HG02885 (cell line): ENCODE measurements around the gene GAS6.
A peak's percentile ranks its signal among the peaks of the same experiment; 100 is the strongest.
"Not testable (repeated sequence)": the region's sequence is repeated elsewhere in the genome, so short reads cannot be mapped to it uniquely, and the experiment has no call there.

ENCODE experiments used
- ATAC-seq: cut with Tn5 transposase; IDR thresholded peaks from one replicate; pipeline ENCODE4 v1.9.1; 2021; ENCODE audit warnings: mild to moderate bottlenecking; ENCODE audit not compliant: unreplicated experiment, poor library complexity

Gene GAS6

DNA sequence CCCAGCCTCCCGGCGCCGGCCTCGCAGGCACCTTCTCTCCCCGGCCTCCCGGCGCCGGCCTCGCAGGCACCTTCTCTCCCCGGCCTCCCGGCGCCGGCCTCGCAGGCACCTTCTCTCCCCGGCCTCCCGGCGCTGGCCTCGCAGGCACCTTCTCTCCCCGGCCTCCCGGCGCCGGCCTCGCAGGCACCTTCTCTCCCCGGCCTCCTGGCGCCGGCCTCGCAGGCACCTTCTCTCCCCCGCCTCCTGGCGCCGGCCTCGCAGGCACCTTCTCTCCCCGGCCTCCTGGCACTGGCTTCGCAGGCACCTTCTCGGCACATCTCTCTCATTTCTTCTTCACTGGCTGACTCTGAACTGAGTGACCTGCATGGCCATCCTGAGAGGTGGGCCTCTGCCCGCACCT, 37.4 kb downstream of the GAS6 start:
- ATAC-seq: not testable (repeated sequence)

DNA sequence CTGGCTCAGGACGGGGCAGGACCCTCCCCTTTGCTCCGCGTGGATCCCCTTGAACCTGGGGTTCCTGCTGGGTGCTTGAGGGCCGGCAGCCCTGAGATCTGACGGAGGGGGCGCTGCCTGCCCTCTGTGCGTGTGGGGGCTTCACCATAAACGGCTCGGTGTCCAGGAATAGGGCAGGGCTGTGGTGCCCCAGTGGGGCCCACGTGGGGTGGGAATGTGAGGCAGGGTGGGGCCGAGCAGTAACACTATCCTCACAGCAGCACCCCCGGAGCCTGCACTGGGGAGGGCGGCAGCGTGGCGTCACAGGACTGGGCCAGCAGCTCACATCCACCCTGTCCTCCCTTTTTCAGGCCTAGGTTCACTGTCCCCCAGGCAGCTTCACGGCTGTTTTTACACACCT, 38.0 kb downstream of the GAS6 start:
- no peak for ATAC-seq

DNA sequence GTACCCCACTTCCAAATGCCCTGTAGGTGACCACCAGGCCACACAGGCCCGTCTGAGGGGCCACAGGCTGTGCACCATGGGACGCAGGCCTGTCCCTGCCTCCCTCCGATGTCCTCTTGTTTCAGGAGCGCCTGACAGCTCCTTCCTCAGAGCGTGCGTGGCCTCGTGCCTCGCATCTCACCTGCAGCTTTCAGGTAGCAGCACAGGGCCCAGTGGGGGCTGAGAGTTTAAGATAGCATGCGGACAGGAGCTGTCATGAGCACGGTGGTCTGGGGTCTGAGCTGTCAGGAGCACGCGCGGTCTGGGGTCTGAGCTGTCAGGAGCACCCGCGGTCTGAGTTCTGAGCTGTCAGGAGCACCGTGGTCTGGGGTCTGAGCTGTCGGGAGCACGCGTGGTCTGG, 40.1 kb downstream of the GAS6 start:
- no peak for ATAC-seq

DNA sequence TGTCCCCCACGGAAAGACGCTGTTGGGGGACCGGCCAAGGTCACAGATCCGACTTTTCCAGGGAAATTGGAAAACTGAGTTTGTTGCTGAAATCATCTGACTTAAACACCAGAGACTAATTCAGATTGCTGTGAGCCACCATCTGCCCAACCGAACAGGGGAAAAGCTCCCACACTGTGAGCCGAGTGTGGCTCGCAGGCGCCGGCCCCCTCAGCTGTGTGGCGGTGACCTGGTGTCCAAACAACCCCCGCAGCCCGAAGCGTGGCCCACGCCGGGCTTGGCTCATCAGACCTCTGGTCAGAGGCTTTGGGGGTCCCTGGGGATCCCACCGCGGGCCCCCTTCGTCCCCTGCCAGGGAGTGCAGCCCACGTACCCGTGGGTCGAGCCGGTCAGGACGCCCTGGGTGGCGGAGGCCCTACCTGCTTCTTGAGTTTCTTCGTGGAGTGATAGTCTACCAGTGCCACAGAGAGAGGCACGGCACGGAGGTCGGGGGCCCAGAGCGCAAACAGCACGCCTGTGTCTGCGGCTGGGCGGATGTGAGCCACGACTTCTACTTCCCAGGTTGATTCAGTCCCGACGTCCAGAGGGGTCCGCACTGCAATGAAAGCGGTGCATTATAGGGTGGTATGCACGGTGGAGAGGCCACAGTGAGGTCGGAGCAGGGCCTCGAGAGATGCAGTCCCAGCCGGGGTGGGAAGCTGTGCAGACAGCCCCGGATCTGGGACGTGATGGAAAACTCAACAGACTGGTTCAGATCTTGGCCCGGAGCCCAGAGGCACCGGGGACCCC, 40.7 kb downstream of the GAS6 start:
- ATAC-seq: no peak

DNA sequence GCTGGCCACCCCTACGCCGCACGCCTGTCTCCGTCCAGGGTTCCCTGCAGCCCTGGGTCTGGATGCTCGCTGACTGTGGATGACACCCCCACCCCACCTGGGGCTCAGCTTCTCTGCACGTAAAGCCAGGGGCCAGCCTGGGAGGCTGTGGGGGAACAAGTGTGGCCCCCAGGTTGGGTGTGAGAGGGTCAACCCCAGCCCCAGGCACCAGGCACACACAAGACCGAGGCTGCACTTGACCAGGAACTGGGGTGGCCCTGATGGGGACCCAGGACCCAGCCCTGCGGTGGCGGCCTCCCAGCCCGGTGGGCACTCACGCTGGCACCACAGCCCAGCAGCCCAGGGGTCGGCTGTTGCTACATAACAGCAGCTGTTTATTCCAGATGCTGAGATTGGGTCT, 41.6 kb downstream of the GAS6 start:
- ATAC-seq: no peak

DNA sequence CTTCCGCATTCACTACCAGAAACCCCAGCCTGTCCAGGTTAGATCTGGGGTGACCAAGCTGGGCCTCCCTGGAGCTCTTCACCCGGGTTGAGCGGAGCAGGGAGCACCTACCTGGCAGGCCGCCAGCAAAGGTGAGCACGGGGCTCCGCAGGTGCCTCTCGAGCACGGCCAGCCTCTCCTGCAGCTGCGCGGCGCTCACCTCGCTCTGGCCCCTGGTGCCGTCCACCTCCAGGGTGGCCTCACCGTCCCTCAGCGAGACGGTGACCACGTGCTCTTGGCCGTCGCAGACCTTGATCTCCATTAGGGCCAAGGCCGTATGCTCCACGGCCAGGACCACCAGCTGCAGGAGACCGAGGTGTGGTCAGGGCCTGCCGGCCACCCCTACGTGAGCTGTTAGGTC, 42.0 kb downstream of the GAS6 start:
- no peak for ATAC-seq

DNA sequence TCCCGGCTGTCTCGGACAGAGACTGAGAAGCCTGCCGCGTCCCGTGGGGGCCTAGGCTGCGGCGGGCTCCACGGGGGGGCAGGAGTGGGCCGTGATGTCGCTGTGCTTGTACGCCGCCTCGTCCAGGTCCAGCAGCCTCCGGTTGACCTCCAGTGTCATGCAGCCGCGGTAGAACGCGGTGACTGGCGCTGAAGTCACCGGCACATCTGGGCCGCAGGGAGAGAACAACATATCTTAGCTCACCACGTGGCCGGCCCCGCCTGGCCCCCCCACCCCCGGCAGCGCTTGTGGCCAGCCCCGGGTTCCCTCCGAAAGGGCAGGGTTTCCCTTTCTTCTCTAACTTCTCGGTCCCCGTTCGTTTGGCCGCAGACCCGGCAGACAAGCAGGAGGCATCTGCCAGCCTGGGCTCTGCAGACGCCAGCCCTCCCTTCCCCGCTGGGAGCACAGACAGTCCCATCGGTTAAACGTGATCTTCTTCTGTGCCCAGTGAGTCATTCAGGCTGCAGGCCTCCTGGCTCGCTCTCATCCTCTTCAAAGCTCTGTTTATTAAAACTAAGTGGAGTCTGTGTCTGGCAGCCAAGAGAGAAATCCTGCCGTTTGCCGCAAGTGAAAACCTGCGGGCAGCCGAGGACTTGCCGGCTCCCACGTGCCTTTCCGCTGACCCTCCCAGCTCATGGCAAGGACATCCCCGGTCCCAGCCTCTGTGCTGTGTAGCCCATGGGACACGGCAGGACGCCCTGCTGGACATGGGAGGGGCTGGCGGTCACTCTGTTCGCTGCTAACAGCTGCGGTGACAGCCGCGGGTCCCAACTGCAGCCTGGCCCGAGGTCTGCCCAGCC, 42.8 kb downstream of the GAS6 start:
- no peak for ATAC-seq

DNA sequence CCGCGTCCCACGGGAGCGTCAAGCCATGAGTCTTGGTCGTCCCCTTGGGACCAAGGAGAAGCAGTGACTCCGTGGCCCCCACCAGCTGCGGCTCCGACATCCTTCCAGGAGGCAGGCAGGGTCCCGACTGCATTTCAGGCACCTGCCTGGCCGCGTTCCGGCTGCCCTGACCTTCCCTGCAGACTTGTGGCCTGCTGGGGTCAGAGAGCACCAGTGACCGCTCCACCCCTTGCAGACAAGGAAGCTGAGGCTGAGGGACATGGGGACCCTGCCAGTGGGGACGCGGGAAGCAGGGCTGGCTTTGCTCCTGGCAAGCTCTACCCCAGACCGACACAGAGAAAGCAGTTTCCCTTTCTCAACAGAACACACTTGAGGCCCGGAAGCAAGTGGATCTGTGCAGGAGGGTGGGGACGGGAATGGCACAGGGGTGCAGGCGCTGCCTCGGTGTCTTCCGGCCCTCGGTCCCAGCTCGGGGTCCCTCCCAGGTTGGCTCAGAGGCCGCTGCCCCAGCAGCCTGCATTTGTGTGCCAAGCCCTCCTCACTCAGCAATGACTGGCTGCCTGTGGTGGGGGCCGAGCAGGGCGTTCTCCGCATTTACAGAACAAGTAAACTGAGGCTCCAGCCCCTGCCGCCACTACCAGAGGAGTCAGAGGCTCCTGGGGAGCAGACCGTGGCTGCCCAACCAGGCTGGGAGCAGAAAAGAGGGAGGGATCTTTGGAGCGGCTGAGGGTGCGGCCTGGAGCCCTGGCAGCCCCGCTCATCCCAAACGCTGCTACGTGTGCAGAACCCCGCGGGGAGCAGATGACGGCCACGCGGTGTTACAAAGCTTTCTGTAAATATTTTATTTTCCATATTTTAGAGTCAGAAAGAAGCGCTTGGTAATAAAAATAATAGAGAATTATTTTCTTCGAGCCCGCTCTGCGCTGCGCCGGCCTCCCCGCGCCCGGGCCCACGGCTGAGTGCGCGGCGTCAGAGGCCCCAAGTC, 43.9 kb downstream of the GAS6 start:
- ATAC-seq: no peak

DNA sequence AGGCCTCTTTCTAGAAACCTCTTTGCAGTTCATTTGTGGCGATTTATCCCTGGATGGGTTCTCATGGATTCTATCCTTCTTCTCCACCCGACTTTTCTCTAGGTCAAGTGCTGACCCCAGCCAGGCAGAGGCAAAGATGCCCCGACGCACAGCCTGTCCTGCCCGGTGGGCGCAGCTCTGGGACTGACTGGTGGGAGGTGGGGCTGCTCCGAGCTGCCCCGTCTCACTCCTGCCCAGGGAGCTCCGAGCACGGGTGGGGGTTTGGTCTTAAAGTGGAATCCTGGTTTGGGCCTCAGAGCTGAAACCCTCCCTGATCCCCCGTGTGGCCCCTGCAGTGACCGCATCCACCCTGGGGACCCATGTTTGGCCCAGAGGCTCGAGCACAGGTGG, 44.5 kb downstream of the GAS6 start:
- no peak for ATAC-seq

DNA sequence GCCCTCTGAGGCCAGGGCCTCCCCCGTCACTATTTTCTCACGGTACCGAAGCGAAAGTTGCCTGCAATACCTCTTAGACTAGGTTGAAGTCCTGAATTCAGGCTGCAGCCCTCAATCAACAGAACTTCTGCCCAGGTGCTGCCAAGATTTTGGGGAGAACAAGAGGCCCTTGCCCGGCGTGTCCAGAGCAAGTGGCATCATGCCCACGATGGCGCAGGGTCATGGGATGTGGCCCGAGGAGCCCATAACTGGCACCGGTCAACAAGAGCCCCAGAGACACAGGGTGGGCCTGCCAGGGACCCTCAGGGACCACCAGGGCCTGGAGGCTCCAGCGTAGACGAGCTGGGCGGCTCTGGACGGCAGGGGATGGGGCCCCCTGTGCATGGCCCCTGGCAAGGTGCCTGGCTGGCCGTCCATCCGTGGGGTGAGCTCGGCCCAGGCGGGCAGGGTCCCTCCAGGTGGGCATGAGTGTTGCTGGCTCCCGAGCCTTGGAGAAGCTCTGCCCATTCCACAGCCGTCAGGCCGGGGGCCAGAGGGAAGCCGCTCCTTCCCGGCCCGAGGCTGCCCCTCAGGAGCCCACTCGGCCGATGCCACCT, 45.1 kb downstream of the GAS6 start:
- ATAC-seq: no peak

DNA sequence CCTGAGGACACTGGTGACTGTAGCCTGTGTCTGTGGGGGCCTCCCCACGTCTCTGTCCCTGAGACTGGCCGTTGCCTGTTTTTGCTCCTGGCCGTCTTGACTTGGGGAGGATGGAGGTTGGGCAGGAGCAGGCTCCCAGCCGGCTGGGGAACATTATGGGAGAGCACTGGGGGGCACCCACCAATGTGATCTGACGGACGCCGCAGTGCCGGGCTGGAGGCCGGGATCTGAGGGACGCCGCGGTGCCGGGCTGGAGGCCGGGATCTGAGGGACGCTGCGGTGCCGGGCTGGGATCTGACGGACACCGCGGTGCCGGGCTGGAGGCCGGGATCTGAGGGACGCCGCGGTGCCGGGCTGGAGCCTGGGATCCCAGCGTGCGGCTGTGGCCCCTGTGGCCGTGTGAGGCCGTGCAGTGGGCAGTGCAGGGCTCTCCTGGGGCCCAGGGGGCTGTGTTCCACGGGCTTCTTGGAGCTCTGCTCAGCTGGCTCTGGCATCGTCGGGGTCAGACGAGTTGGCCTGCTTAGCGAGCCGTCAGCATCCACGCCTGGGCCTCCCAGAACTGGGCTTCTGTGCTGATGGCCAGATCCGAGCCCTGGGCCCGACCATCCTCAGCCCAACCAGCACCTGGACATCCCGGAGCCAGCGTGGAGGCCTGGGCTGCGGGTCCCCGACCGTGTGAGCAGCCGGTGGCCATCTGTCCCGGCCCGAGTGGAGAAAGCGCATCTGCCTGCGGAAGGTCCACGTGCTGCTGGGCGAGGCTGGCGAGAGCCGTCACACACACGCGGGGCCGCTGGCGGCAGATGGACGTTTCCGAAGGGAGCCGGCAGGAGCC, 45.8 kb downstream of the GAS6 start:
- no peak for ATAC-seq

DNA sequence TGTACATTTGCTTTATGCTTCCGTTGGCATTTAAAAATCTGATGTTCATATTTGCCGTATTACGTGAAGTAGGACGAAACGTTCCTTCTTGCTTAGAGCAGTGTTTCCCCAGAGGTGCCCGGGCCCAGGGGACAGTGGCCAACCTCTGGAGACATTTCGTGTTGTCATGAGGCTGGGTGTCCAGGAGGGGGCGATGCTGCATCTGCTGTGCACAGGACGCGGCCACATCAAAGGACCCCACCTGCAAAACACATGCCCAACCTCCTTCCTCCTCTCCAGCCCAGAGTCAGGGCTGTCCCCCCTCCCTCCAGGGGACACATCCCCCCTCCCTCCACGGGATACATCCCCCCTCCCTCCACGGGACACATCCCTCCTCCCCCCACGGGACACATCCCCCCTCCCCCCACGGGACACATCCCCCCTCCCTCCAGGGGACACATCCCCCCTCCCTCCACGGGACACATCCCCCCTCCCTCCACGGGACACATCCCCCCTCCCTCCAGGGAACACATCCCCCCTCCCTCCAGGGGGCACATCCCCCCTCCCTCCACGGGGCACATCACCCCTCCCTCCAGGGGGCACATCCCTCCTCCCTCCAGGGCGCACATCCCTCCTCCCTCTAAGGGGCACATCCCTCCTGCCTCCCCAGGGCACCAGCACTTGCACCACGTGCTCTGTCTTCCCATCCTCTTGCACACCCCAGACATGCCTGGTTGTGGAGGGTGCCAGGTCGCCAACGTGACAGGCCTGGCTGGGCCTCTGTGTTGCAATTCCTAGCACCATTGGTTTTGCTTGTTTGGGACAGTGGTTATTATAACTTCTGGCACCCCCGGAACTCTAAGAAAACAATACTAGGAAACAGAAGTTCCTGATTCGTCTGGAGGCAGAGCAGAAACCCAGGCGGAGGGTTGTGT, 46.7 kb downstream of the GAS6 start:
- peak; percentile 73 for ATAC-seq

DNA sequence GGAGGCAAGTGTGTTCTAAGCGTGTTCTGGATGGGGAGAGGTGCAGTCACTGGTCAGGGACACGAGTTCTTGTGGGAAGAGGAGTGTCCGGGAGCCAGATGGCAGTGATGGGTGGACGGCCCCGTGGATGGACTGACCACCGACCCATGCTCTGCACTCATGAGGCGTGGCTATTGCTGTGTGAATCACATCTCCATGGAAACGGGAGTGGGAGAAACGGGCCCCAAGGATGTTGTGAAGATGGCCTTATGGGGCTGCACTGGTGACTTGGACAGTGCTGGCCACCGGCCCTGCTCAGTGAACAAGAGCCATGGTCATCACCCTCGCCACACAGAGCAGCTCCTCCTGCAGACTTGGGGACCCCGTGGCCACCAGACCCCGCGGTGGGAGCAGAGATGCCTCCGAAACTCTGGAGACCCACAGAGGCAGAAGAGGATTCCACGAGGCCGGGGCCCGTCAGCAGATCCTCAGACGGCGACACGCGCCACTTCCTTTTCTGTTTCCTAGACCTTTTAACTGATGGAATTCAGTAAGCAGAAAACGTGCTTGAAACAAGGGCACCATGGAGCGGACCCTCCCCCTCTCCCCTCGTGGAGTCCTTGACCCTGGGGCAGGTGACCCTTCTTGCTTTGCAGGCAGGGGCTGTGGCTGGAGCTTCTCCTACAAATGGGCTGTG, 47.5 kb downstream of the GAS6 start:
- ATAC-seq: peak; percentile 12

DNA sequence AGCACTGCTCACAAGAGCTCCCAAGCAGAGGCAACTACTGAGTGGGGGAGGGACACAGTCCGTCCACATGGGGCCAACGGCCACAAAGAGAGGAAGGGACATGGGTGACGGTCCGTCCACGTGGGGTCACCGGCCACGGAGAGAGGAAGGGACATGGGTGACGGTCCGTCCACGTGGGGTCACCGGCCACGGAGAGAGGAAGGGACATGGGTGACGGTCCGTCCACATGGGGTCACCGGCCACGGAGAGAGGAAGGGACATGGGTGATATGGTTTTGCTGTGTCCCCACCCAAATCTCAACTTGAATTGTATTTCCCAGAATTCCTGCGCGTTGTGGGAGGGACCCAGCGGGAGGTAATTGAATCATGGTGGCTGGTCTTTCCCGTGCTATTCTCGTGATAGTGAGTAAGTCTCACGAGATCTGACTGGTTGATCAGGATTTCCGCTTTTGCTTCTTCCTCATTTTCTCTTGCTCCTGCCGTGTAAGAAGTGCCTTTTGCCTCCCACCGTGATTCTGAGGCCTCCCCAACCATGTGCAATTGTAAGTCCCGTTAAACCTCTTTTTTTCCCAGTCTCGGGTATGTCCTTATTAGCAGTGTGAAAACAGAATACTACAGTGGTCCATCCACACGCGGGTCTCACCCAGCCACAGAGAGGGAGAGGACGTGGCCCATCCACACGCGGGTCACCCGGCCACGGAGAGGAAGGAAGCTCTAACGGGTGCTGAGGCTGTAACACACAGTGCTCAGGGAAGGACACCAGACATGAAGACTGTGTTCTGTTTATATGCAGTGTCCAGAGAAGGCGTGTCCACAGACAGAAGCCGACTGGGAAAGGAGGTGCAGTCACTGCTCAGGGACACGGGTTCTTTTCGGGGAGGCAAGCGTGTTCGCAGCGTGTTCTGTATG, 48.5 kb downstream of the GAS6 start:
- no peak for ATAC-seq

DNA sequence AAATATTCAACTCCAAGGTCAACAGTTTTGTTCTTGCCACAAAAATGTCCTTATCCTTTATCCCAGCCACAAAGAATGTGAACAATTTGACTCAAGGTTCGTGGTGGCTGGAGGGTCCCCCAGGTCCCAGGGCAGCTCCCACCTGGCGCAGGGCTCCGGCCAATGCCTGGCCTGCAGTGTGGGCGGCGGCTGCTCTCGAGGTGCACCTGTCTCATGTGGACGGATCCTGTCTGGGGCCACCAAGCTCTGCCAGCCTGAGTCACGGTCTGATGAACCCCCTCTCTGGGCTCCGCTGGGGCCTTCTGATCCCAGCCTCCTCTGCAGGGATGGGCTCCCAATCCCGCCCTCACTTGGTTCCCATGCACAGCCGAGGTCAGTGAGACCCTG, 49.4 kb downstream of the GAS6 start:
- ATAC-seq: no peak

DNA sequence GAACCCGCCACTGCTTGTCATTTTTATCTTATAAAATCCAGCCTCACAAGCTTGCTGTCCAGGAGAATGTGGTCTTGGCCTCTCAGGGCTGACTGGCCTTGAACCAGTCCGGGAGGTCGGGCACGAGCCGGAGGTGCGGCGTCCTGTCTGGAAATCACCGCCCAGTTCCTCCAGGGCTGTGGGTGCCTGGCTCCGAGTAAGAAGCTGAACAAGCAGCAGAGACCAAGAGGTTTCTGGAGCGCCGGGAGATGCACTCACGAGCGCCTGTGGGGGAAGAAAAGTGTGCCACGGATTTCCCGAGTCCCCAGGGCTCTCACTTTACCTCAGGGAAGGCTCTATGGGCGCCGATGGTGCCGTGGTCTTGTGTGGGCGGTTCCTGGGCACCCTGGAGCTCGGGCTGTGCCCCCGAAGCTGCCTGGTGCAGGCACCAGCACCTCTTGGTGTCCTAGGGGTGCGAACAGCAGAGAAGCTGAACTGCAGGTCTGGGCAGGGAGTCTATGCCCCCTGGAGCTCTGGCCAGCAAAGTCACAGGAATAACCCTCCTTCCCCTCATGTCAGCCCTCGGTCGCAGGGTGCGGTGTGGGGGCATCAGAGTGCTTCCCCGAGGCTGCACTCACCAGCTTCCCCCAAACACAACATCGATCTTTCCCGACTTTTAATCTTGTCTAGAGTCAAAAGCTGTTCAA, 50.0 kb downstream of the GAS6 start:
- ATAC-seq: no peak
